Endothelial cell (in vitro differentiated cells): ENCODE measurements around the gene SLC7A14. TPM values are rescaled to one million over a fixed set of nuclear protein-coding genes. Genes with fewer than 3 reads are reported as not detected.
A peak's percentile ranks its signal among the peaks of the same experiment; 100 is the strongest.

Experiments
- DNase-seq: peaks from one replicate; pipeline ENCODE4 v3.0.0; 2021; ENCODE audit warnings: low spot score
- H3K27ac Mint-ChIP-seq: one replicate; pipeline ENCODE4 v1.8.0; 2021; ENCODE audit warnings: mixed read lengths, inconsistent platforms; ENCODE audit not compliant: unreplicated experiment
- H3K27me3 Mint-ChIP-seq: one replicate; pipeline ENCODE4 v1.8.0; 2021; ENCODE audit warnings: mild to moderate bottlenecking, moderate library complexity, mixed read lengths, inconsistent platforms; ENCODE audit not compliant: unreplicated experiment
- H3K36me3 Mint-ChIP-seq: one replicate; pipeline ENCODE4 v1.8.0; 2021; ENCODE audit warnings: mild to moderate bottlenecking, low read depth, mixed read lengths, inconsistent platforms; ENCODE audit not compliant: unreplicated experiment
- H3K4me1 Mint-ChIP-seq: one replicate; pipeline ENCODE4 v1.8.0; 2021; ENCODE audit warnings: mild to moderate bottlenecking, mixed read lengths, inconsistent platforms; ENCODE audit not compliant: unreplicated experiment
- H3K4me3 Mint-ChIP-seq: one replicate; pipeline ENCODE4 v1.8.0; 2021; ENCODE audit warnings: mild to moderate bottlenecking, mixed read lengths, inconsistent platforms; ENCODE audit not compliant: unreplicated experiment
- H3K9me3 Mint-ChIP-seq: one replicate; pipeline ENCODE4 v1.8.0; 2021; ENCODE audit warnings: mixed read lengths, inconsistent platforms; ENCODE audit not compliant: unreplicated experiment
- total RNA-seq: library from RNA; stranded (reverse); fragmentation: NEBNext Ultra II Directional; extraction: Animal tissue kit (Norgen Biotek cat#: 25700); gene quantifications from one replicate; pipeline ENCODE4 v1.2.1, GENCODE V29; 2021; ENCODE audit not compliant: unreplicated experiment
- TF ChIP-seq, protein P1 (sequence below): fragments of 200-600 bp; sonication (generic); IDR thresholded peaks from one replicate; pipeline ENCODE4 v1.5.0; 2021; ENCODE audit warnings: antibody characterized with exemption; ENCODE audit not compliant: unreplicated experiment

SLC7A14 gene
- total RNA-seq, 1 donor from 2014 or later: 2.5 TPM

DNA sequence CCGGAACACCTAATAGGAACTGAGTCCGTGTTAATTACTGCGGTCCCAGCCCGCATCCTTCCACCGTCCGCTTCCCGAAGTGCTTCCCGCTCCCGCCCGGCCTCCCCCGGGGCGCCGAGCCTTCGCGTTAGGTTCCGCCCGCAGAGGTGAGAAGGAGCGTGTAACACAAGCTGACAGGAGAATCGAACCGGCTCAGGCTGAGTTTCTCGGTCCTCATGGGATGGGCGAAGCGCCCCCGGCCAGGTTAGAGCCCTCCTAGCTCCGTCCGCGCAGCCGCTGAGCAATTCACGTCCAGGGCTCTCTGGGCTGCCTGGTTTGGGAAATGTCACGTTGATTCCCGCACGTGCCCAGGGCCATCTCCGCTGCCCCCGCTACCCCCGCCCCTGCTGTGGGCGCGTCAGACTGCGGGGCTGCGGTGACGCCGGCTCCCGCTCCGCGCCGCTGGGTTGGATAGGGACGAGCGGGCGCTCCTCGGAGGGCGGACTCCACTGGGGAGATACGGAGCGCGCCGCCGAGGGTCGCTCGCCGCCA lies 166.3 kb downstream of the SLC7A14 start:
- H3K27ac Mint-ChIP-seq: no peak overlapping the region
- peaks cover 12% of the 10 kb centered on the region for H3K4me1 Mint-ChIP-seq
- H3K4me3 Mint-ChIP-seq: no peak overlapping the region
- peaks cover 9% of the 10 kb centered on the region for H3K27me3 Mint-ChIP-seq
- H3K36me3 Mint-ChIP-seq: peaks cover 3% of the 10 kb centered on the region
- no peaks in the 10 kb centered on the region for H3K9me3 Mint-ChIP-seq
- DNase-seq: peak; percentile 35
- TF ChIP-seq, protein P1, sequence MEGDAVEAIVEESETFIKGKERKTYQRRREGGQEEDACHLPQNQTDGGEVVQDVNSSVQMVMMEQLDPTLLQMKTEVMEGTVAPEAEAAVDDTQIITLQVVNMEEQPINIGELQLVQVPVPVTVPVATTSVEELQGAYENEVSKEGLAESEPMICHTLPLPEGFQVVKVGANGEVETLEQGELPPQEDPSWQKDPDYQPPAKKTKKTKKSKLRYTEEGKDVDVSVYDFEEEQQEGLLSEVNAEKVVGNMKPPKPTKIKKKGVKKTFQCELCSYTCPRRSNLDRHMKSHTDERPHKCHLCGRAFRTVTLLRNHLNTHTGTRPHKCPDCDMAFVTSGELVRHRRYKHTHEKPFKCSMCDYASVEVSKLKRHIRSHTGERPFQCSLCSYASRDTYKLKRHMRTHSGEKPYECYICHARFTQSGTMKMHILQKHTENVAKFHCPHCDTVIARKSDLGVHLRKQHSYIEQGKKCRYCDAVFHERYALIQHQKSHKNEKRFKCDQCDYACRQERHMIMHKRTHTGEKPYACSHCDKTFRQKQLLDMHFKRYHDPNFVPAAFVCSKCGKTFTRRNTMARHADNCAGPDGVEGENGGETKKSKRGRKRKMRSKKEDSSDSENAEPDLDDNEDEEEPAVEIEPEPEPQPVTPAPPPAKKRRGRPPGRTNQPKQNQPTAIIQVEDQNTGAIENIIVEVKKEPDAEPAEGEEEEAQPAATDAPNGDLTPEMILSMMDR: no peak

DNA sequence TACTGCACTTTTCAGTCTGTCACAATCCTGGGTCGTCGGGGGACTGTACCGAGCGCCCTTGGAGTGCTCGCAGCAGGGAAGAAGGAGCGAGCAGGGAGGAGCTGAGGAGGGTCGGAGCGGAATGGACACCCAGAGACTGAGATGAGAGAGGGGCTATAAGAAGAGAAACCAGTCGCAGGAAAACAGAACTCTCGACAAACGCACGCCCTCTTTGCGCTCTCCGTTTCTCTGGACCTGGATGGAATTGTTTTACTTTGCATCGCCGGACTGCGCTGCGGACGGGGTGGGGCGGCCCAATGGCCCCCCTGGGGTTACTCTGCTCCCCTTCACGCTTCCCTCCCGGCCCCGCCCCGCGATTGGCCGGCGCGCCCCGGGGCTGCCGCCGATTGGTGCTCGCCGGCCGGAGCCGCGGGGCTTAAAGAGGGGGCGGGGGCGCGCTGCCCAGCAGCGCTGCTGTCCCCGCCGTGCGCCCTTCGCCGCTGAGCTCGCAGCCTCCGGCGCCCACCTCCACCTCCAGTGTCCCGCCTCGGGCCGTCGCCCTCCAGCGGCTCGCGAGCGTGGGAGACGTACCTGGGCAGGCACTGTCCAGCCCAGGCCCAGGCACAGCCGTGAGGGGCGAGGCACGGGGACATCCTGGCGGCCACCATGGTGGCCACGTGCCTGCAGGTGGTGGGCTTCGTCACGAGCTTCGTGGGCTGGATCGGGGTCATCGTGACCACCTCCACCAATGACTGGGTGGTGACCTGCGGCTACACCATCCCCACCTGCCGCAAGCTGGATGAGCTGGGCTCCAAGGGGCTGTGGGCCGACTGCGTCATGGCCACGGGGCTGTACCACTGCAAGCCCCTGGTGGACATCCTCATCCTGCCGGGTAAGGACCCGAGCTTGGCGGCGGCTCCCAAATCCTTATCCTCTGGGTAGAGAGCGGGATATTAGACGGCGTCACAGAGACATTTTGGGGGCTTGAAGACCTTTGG lies 167.2 kb downstream of the SLC7A14 start, which contains the start of gene CLDN11:
CLDN11 (plus strand) TSS at position 447 of the 977 bp plus-strand sequence; CDS start at position 646, 199 bp downstream.
- H3K27me3 Mint-ChIP-seq: peaks cover 9% of the 10 kb centered on the region
- peak; percentile 33 for DNase-seq
- no peak within 1 kb of the TSS for H3K27ac Mint-ChIP-seq
- no peaks in the 10 kb centered on the region for H3K9me3 Mint-ChIP-seq
- H3K4me1 Mint-ChIP-seq: peaks cover 12% of the 10 kb centered on the region
- peak within 1 kb of the TSS; percentile 88 for H3K4me3 Mint-ChIP-seq
- peaks cover 3% of the 10 kb centered on the region for H3K36me3 Mint-ChIP-seq
- TF ChIP-seq, protein P1: no peak

GRCh38 chr3:170417090-170417489 lies 168.8 kb downstream of the SLC7A14 start:
- DNase-seq: no peak
- Mint-ChIP-seq H3K4me1 (peaks cover 12% of the 10 kb centered on the region), H3K27ac (no peak overlapping the region), H3K27me3 (peaks cover 9% of the 10 kb centered on the region), H3K36me3 (peaks cover 3% of the 10 kb centered on the region), H3K9me3 (no peaks in the 10 kb centered on the region), H3K4me3 (no peak overlapping the region)
- TF ChIP-seq, protein P1: no peak

DNA sequence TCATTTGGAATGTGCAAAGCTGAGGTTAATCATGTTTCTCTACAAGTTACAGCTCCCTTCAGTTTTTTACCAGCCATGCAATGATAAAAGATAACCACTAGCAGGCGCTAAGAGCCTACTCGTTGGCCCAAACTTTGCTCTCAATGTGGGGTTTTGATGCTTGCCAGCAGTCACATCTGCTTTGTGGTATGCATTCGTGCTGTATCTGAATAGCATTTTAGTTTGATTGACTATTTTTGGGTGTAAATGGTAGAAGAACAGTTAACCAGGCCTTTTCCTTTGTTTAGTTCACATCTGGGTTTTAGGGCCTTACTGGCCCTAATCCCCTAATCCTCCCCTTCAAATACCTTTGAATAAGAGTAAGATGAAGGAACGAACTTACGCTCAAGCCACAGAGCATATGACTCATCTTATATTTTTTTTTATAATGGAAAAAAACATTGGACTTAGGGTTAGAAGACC lies 171.6 kb downstream of the SLC7A14 start:
- H3K27me3 Mint-ChIP-seq: peaks cover 7% of the 10 kb centered on the region
- TF ChIP-seq, protein P1: peak; percentile 87
- H3K9me3 Mint-ChIP-seq: no peaks in the 10 kb centered on the region
- no peak overlapping the region for H3K27ac Mint-ChIP-seq
- no peak overlapping the region for H3K4me3 Mint-ChIP-seq
- H3K4me1 Mint-ChIP-seq: peaks cover 4% of the 10 kb centered on the region
- H3K36me3 Mint-ChIP-seq: no peaks in the 10 kb centered on the region
- DNase-seq: peak; percentile 32
